NCI-H82 (cell line): ENCODE results near the gene FBXL15.

Experiments
- DNase-seq: peaks from one replicate; lab custom pipeline; 2025; lab: John Stamatoyannopoulos, UW

The FBXL15 gene

GRCh38 chr10:102398172-102399020 is 22.2 kb upstream of the FBXL15 start:
- DNase-seq, result no peak

DNA sequence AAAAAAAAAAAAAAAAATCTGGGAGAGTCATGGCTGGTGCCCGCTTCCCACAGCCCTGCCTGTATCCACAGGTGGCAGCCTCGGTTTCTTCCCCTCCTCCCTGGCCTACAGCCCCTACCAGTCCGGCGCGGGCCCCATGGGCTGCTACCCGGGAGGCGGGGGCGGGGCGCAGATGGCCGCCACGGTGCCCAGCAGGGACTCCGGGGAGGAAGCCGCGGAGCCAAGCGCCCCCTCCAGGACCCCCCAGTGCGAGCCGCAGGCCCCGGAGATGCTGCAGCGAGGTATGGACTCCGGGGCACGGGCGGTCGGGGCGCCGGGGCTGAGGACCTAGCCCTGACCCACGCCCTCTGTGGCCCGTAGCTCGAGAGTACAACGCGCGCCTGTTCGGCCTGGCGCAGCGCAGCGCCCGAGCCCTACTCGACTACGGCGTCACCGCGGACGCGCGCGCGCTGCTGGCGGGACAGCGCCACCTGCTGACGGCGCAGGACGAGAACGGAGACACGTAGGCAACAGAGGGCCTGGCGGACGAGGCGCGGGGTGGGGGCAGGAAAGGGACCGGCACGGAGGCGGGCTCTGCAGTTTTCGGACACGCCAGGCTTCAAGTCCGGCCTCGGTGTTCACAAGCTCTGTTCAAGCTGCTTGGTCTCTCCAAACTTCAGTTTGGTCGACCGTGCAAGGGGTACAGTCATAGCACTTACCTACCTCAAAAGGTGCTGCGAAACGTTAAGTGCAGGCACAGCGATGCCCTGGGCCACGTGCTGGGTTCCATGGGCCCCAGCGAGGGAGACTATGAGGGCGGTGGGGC is 21.2 kb upstream of the FBXL15 start:
- peak; percentile 83 for DNase-seq

DNA sequence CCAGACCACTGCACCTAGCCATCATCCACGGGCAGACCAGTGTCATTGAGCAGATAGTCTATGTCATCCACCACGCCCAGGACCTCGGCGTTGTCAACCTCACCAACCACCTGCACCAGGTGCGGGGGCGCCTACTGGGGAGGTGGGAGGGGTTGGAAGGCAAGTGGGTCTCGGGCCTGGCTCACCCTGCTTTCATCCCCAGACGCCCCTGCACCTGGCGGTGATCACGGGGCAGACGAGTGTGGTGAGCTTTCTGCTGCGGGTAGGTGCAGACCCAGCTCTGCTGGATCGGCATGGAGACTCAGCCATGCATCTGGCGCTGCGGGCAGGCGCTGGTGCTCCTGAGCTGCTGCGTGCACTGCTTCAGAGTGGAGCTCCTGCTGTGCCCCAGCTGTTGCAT is 20.6 kb upstream of the FBXL15 start:
- DNase-seq, result no peak

GRCh38 chr10:102400598-102401341 is 19.9 kb upstream of the FBXL15 start:
- DNase-seq, result no peak

GRCh38 chr10:102401342-102401654 is 19.3 kb upstream of the FBXL15 start:
- no peak for DNase-seq

DNA sequence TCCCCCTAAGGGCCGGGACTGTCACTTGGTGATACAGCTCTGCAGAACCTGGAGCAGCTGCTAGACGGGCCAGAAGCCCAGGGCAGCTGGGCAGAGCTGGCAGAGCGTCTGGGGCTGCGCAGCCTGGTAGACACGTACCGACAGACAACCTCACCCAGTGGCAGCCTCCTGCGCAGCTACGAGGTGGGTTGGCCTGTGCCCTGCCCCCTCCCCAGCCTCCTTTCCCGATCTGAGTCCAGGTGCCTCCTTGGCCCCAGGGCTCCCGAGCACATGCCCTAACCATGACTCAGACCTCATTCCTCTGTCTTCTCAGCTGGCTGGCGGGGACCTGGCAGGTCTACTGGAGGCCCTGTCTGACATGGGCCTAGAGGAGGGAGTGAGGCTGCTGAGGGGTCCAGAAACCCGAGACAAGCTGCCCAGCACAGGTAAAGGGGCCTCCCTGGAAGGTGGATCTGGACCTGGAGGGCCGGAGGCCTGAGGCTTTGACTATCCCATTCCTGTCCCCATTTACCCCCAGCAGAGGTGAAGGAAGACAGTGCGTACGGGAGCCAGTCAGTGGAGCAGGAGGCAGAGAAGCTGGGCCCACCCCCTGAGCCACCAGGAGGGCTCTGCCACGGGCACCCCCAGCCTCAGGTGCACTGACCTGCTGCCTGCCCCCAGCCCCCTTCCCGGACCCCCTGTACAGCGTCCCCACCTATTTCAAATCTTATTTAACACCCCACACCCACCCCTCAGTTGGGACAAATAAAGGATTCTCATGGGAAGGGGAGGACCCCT is 18.7 kb upstream of the FBXL15 start:
- DNase-seq, result no peak

DNA sequence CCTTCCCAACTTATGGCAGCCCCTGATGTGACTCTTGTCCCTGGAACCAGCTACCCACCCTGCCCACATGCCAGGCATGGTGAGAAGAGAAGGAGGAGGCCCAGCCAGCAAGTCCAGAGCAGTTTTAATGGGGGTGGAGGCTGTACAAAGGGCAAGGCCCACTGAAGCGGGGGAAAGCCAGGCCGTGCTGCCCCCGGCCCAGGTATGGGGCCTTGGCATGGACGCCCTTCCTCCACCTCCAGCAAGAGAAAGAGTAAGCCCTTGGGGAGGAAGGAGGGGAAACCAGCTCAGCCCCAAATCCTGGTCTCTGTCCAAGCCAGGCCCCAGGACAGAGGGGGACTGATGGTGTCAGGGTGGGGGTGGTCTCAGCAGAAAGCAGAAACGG is 18.1 kb upstream of the FBXL15 start:
- DNase-seq, result no peak

DNA sequence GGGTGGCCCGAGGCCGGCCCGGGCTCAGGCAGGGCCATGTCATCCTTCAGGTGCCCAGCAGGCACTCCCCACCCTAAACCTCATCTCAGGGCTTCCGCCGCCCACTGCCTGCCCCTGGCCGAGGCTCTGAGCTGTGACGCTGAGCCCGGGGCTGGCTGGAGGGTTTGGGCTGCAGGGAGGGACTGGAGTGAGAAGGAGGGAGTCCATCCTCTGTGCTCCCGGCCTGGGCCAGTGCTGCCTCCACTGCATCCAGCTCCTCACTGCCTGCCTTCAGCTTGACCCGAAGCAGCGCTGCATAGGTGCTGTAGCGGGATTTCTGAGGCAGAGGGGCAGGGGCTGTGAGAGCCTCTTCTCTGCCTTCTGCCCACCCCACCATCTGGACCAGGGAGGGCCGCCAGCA is 17.5 kb upstream of the FBXL15 start:
- no peak for DNase-seq

DNA sequence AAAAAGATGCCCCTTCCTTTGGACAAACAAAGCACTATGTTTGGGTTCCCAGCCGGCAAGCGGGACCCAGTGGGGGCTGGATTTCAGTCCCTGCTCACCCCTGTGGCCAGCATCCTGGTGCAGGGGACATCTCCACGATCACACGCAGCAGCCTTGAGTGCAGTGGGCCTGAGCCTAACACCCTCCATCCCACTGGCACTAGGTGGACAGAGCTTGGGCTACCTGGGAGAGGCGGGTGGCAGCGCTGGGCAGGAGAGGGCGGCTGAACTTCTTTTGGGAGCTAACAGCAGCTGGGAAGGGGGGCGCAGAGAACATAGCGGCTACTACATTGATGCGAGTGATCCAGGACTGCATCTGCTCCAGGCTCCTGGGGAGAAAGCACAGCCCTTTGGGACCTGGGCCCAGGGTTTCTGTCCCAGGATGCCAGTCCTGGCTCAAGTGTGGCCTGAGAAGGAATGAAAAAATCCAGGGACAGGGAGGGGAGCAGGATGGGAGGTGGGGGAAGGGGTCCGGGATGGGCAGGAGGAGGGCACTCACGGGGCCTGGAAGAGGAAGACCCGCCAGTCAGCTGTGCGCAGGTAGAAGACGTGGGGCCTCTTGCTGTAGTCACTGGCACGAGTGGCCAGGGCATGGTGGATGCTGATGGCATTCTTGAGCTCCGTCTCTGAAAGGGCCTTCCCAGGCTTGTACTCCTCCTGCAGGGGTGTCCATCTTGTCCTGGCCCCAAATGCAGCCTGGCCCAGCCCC is 16.1 kb upstream of the FBXL15 start:
- no peak for DNase-seq

DNA sequence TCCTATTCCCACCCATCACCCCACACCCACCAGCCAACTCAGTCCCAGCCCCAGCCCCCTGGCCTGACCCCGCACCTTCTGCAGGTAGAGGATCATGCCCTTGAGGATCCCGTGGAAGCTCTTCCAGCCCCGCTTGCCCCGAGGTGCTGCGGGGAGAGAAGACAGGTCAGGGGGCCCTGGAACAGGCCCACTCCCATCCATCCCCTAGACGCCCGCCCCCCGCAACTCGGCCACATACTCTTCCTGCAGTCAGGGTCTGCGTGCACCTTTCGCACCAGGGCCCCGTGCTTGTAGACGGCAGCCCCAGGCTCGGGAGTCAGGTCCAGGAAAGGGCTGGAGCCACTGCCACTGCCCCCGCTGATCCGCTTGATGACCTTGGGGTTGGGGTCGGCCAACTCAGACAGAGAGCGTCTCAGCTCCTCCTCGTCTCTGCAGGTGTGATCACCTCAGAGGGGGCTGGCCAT is 15.5 kb upstream of the FBXL15 start:
- no peak for DNase-seq

DNA sequence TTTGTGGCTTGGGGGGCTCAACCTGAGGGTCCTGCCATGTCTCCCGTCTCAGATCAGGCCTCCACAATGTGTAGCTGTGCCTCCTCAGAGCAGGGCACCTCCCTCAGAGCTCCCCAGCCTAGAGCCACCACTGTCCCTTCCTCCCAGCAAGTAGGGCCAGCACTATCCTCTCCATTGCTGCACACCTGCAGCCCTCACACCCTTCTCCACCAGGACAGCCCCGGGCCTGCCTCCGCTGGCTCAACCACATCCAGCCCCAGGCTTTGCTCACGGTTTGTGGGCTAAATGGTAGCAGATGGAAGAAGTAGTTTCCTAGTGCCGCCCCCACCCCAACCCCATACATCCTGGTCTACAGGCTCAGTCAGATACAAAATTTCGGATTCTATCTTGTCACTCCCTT is 15.0 kb upstream of the FBXL15 start:
- no peak for DNase-seq

DNA sequence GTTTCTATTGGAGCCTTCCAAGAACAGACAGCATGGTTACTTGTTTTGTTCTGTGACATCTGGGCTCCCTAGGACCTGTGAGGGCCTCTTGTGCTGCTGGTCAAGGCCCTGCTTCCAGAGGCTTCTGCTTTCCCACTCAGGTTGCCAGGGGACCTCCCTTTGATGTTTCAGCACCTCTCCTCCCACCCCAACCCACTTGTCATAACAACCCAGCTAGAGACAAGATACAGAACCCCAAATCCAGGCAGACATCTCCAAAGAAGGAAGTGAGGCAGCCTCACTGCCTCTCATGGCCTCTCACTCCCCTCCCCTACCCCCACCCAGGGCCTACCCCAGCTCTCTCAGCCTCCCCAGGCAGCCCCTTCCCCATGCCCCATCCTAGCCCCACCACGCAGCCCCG is 13.8 kb upstream of the FBXL15 start:
- DNase-seq, result no peak

DNA sequence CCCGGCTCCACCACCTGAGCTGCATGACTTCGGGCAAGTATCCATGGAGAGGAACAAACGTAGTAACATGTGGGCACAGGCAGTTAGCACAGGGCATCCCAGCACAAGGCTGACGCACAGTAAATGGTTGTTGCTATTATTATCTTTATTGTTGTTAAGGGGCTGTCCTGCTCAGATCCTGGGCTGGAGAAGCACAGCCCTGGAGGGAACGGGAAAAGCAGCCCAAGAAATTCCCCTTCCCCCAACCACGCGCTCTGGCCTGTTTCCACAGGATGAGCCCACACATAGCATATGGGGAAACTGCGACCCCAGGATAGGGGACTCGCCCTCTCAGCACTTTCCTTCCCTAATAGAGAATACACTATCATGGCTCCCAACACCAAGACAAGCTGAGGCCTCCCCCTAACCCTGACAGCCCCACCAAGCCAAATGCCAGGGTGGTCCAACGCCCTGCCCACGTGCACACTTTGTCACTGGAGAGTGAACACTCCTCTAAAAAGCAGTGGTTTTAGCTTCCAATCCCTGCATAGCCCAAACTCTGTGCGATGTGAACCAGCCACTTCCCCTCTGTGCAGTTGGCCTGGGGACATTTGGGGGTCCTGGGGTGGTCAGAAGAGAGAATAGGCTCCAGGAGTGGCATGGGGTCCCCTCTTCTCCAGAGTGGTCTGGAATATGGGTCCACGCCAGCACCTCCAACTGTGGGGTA is 13.1 kb upstream of the FBXL15 start:
- DNase-seq, result no peak

DNA sequence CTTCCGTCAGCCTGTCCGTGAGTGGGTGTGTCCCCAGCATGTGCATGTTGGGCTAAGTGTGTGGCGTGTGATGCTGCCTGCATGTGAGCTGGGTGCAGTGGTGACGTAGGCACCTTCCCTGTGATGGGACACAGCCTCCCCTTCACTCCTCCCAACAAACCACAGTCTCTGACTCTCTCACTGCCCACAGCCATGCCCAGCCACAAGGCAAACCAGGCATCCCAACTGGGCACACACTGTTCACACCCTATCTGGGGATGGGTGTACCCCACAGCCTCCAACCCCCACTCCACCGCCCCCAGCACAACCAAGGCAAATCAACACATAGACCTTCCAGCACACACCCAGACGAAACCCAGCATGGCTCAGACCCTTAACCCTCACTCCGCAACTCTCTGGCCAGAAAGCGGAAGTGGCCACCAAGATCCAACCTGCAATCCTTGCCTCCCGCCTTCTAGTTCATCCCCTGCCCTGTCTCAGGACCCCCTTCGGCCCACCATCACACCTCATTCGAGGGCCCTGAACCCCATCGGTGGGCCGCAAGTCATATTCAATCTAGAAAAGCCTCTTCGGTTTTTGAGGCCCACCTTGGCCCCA is 12.4 kb upstream of the FBXL15 start:
- DNase-seq, result no peak

DNA sequence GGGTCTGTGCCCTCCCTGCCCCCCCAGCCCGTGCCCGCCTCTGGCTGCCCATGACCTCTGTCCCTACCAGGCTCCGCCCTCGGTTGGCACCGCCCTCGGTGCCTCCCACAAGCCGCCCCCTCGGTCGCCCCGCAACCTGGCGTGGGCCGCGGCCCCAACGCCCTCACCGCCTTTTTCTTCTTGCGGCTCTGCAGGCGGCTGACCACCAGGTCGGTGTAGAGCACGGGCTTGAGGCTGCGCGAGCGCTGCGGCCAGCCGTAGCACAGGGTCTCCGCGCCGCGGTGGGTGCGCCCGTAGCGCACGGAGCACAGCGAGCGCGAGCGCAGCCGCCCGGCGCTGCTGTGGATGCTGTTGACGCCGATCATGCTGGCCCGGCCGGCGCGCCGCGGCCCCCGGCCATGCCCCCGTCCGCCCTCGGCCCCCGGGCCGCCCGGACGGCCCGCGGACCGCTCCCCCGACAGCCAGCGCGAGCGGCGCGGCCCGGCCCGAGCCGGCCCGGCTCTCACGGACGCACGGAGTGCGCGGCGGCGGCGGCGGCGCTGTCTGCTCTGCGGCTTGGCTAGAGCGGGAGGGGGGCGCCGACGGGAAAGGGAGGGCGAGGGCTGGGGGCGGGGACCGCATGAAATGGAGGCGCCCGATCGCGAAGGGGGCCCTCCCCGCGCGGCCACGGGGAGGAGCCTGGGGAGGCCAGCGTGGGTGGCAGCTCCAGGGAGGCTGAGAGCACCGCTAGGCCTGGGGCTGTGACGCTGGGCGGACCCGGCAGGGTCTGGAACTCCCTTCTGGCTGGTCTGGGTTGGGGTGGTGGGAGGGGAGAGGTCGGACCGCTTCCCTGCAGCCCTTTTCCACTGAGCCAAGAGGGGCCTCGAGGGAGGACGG is 11.7 kb upstream of the FBXL15 start:
- DNase-seq, result peak; percentile 57

DNA sequence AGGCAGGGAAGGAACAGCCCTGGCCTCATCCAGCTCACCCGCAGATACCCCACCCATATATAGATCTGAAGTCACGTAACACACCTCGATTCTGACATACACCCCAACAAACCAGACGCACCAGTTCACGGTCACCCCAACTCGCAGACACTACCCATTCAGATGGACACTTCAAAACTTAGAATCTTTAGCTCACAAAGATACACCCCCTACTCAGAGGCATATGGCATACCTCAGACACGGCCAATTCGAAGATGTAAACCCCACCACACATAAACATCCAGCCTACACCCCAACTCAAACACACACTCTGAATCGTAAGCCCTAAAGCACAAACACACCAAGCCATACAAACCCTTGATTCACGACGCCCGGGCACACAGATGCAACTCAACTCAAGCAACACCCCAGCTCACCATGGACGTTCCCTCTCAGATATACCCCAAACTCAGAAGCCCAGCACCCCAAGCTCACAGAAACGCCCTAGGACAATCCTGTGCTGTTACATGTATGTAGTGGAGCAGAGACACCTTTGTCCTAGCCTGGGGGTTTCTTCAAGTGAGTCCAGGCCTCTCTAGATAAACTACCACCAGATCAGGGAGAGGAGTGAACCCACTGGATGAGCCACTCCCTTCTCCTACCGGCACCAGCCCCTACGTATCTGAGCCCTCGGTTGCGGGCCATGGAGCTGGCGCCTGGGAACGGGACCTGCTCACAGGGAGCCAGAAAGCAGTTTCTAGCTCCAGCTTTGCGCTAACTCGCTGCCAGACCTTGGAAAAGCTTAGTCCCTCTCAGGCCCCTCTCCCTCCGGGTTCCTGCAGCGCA is 10.8 kb upstream of the FBXL15 start:
- DNase-seq, result no peak

DNA sequence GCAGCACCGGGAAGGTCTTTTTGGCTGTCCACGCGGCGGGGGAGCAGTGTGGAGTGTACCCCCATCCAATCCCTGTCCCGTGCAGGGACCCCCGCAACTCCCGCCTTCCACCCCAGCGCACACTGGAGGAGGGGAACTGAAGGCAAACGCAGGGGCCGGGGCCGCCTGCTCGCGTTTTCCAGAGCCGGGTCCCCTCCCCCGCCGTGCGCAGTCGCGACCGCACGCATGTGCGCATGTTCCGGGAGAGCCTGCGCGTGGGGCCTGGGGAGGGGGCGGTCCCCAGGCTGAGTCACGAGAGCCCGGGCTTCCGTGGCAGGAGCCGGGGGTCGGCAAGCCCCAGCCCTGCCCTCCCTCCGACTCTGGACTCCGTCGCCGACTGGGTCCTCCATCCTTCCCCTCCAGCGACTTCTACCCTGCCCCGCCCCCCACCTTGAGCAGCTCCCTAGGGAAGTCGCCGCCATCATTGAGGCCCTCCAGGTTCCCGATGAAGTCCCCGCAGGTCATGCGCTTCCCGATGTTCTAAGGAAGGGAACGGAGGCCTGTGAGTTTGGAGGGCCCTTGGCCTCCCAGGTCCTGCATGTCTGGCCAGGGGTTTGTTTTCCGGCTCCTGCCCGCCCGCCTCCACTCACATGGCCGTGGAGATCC is 10.1 kb upstream of the FBXL15 start:
- no peak for DNase-seq
